ENCODE results near the gene TSFM. TPM values are rescaled to one million over a fixed set of nuclear protein-coding genes. Genes with fewer than 3 reads are reported as not detected.
A peak's percentile ranks its signal among the peaks of the same experiment; 100 is the strongest.
"Not testable (repeated sequence)": the region's sequence is repeated elsewhere in the genome, so short reads cannot be mapped to it uniquely, and the experiment has no call there.

The TSFM gene
- total and polyA plus RNA-seq, 9 donors: 24.2 to 38.6 (median 28.8) TPM

- 76% methylated on average over 5 of the region's 17 CpGs for WGBS (ENCODE audit: insufficient coverage)
- Histone ChIP-seq H3K27me3 (ENCODE audit: control insufficient read depth, insufficient read depth, low read length) (no peaks in the 10 kb centered on the region), H3K4me3 (ENCODE audit: low read length) (no peak overlapping the region), H3K4me1 (ENCODE audit: control insufficient read depth, insufficient read depth, low read length) (peaks cover 23% of the 10 kb centered on the region), H3K9me3 (replicated peaks; ENCODE audit: control insufficient read depth, low read depth, low read length) (no peaks in the 10 kb centered on the region), H3K27ac (ENCODE audit: low read length) (no peak overlapping the region), H3K36me3 (ENCODE audit: control insufficient read depth, insufficient read depth, low read length) (peaks cover 43% of the 10 kb centered on the region)
- DNase-seq: peak; percentile 51
These were observed 31.6 kb downstream of the TSFM start for GRCh38 chr12:57813971-57814772.

DNA sequence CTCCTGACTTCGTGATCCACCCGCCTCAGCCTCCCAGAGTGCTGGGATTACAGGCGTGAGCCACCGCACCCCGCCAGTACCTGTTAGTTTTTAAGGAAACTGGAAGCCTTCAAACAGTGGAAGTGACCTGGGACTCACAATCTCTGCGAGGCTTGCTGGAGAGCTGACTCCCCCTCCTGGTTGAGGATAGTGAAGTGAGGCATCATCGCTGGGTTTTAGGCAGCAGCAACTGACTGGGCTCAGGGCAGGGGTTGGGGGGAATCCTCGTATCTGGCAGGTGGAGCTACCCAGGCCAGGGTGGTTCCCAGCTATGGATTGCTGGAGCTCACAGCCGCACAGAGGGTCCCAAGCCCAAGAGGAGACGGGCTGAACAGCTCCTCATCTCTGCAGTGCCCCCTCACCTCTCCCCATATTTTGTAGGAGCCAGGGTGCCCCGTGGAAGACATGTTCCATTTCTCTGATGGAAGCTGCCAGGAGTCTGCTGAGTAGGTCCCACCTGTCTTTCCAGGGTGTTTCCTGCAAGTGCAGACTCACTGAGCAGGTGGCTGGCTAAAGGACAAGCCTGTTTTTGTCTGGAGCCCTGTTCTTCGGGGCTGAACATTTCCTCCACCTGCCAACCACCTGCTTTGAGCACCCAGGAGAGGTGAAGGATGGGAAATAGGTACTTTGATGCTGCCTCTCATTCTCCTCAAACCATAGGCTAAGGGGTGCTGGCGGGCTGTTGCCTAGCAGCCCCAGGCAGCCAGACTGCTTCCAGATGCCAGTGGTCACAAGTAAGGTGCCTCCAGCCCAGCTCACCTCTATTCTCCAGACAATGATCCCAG is 32.8 kb downstream of the TSFM start:
- WGBS (ENCODE audit: insufficient coverage): 51% methylated on average over 7 of the region's 13 CpGs
- Histone ChIP-seq H3K36me3 (ENCODE audit: control insufficient read depth, insufficient read depth, low read length) (peaks cover 41% of the 10 kb centered on the region), H3K4me1 (ENCODE audit: control insufficient read depth, insufficient read depth, low read length) (peaks cover 23% of the 10 kb centered on the region), H3K9me3 (replicated peaks; ENCODE audit: control insufficient read depth, low read depth, low read length) (no peaks in the 10 kb centered on the region), H3K27ac (ENCODE audit: low read length) (no peak overlapping the region), H3K4me3 (ENCODE audit: low read length) (no peak overlapping the region), H3K27me3 (ENCODE audit: control insufficient read depth, insufficient read depth, low read length) (no peaks in the 10 kb centered on the region)
- no peak for DNase-seq

- no peak for DNase-seq
- peaks cover 41% of the 10 kb centered on the region for H3K36me3 ChIP-seq (ENCODE audit: control insufficient read depth, insufficient read depth, low read length)
These were observed 33.6 kb downstream of the TSFM start for GRCh38 chr12:57816001-57816854.

DNA sequence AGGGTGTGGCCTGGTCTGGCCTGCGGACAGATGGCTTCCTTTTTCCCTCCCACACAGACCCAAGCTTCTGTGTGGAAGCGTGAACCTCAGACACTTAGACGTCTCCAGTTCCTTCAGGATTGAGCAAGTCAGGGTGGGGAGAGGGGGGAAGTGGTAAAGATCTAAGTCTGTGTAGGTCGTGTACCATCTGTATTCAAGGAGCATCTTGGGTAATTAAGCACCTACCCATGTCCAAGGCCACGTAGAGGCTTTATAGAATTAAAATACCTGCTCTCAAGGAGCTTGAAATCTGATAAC is 34.2 kb downstream of the TSFM start:
- no peak overlapping the region for H3K27ac ChIP-seq (ENCODE audit: low read length)

More at GRCh38 chr12:57816001-57816854, 33.6 kb downstream of the TSFM start:
- Histone ChIP-seq H3K27ac (ENCODE audit: low read length) (no peak overlapping the region), H3K4me3 (ENCODE audit: low read length) (no peak overlapping the region), H3K9me3 (replicated peaks; ENCODE audit: control insufficient read depth, low read depth, low read length) (no peaks in the 10 kb centered on the region), H3K27me3 (ENCODE audit: control insufficient read depth, insufficient read depth, low read length) (no peaks in the 10 kb centered on the region), H3K4me1 (ENCODE audit: control insufficient read depth, insufficient read depth, low read length) (peaks cover 23% of the 10 kb centered on the region)
- whole genome bisulfite sequencing (ENCODE audit: insufficient coverage): 46% methylated on average over 2 of the region's 3 CpGs

GRCh38 chr12:57817261-57817989 is 34.8 kb downstream of the TSFM start:
- no peak overlapping the region for H3K27ac ChIP-seq (ENCODE audit: low read length)
- H3K4me3 ChIP-seq (ENCODE audit: low read length): no peak overlapping the region
- no peak for DNase-seq
- H3K36me3 ChIP-seq (ENCODE audit: control insufficient read depth, insufficient read depth, low read length): peaks cover 44% of the 10 kb centered on the region
- H3K4me1 ChIP-seq (ENCODE audit: control insufficient read depth, insufficient read depth, low read length): peaks cover 25% of the 10 kb centered on the region
- 78% methylated on average over 6 of the region's 8 CpGs for WGBS (ENCODE audit: insufficient coverage)
- H3K27me3 ChIP-seq (ENCODE audit: control insufficient read depth, insufficient read depth, low read length): no peaks in the 10 kb centered on the region
- H3K9me3 ChIP-seq (replicated peaks; ENCODE audit: control insufficient read depth, low read depth, low read length): no peaks in the 10 kb centered on the region

More for the DNA sequence above, 34.2 kb downstream of the TSFM start:
- H3K4me3 ChIP-seq (ENCODE audit: low read length): no peak overlapping the region
- no peak for DNase-seq
- H3K27me3 ChIP-seq (ENCODE audit: control insufficient read depth, insufficient read depth, low read length): no peaks in the 10 kb centered on the region
- no CpG with 5 or more reads among the region's 5 CpGs for WGBS (ENCODE audit: insufficient coverage)
- peaks cover 41% of the 10 kb centered on the region for H3K36me3 ChIP-seq (ENCODE audit: control insufficient read depth, insufficient read depth, low read length)
- H3K9me3 ChIP-seq (replicated peaks; ENCODE audit: control insufficient read depth, low read depth, low read length): no peaks in the 10 kb centered on the region
- peaks cover 23% of the 10 kb centered on the region for H3K4me1 ChIP-seq (ENCODE audit: control insufficient read depth, insufficient read depth, low read length)

- Histone ChIP-seq H3K36me3 (ENCODE audit: control insufficient read depth, insufficient read depth, low read length) (peaks cover 47% of the 10 kb centered on the region), H3K4me1 (ENCODE audit: control insufficient read depth, insufficient read depth, low read length) (peaks cover 25% of the 10 kb centered on the region)
- H3K9me3 ChIP-seq (replicated peaks; ENCODE audit: control insufficient read depth, low read depth, low read length); DNase-seq; H3K27me3 ChIP-seq (ENCODE audit: control insufficient read depth, insufficient read depth, low read length); H3K4me3 ChIP-seq (ENCODE audit: low read length); H3K27ac ChIP-seq (ENCODE audit: low read length): not testable (repeated sequence)
- WGBS (ENCODE audit: insufficient coverage): 80% methylated on average over 1 of the region's 3 CpGs
These were observed 35.4 kb downstream of the TSFM start for GRCh38 chr12:57817990-57818331.

- DNase-seq; H3K27ac ChIP-seq (ENCODE audit: low read length); H3K9me3 ChIP-seq (replicated peaks; ENCODE audit: control insufficient read depth, low read depth, low read length); H3K4me3 ChIP-seq (ENCODE audit: low read length); H3K27me3 ChIP-seq (ENCODE audit: control insufficient read depth, insufficient read depth, low read length): not testable (repeated sequence)
- 70% methylated on average over 2 of the region's 8 CpGs for WGBS (ENCODE audit: insufficient coverage)
- Histone ChIP-seq H3K4me1 (ENCODE audit: control insufficient read depth, insufficient read depth, low read length) (peaks cover 17% of the 10 kb centered on the region), H3K36me3 (ENCODE audit: control insufficient read depth, insufficient read depth, low read length) (peaks cover 69% of the 10 kb centered on the region)
These were observed 37.5 kb downstream of the TSFM start for GRCh38 chr12:57820119-57820518.

- H3K27me3 ChIP-seq (ENCODE audit: control insufficient read depth, insufficient read depth, low read length); DNase-seq; H3K27ac ChIP-seq (ENCODE audit: low read length); H3K4me1 ChIP-seq (ENCODE audit: control insufficient read depth, insufficient read depth, low read length); H3K4me3 ChIP-seq (ENCODE audit: low read length); H3K9me3 ChIP-seq (replicated peaks; ENCODE audit: control insufficient read depth, low read depth, low read length): not testable (repeated sequence)
- peaks cover 73% of the 10 kb centered on the region for H3K36me3 ChIP-seq (ENCODE audit: control insufficient read depth, insufficient read depth, low read length)
- WGBS (ENCODE audit: insufficient coverage): 67% methylated on average over 2 of the region's 5 CpGs
These were observed 38.4 kb downstream of the TSFM start for GRCh38 chr12:57821015-57821414.

- 59% methylated on average over 3 of the region's 10 CpGs for WGBS (ENCODE audit: insufficient coverage)
These were observed 39.1 kb downstream of the TSFM start for GRCh38 chr12:57821474-57822214.

More at GRCh38 chr12:57821474-57822214, 39.1 kb downstream of the TSFM start:
- H3K4me3 ChIP-seq (ENCODE audit: low read length): no peak overlapping the region
- peaks cover 79% of the 10 kb centered on the region for H3K36me3 ChIP-seq (ENCODE audit: control insufficient read depth, insufficient read depth, low read length)
- H3K27me3 ChIP-seq (ENCODE audit: control insufficient read depth, insufficient read depth, low read length): no peaks in the 10 kb centered on the region
- no peaks in the 10 kb centered on the region for H3K9me3 ChIP-seq (replicated peaks; ENCODE audit: control insufficient read depth, low read depth, low read length)
- DNase-seq: peak; percentile 24
- no peak overlapping the region for H3K27ac ChIP-seq (ENCODE audit: low read length)
- H3K4me1 ChIP-seq (ENCODE audit: control insufficient read depth, insufficient read depth, low read length): peaks cover 7% of the 10 kb centered on the region
